Endothelial cell (in vitro differentiated cells): ENCODE data around the gene TSPAN14. TPM values are rescaled to one million over a fixed set of nuclear protein-coding genes. Genes with fewer than 3 reads are reported as not detected.

ENCODE experiments used
- DNase-seq: peaks from one replicate; pipeline ENCODE4 v3.0.0; 2021; ENCODE audit warnings: low spot score
- H3K27ac Mint-ChIP-seq: one replicate; pipeline ENCODE4 v1.8.0; 2021; ENCODE audit warnings: mixed read lengths, inconsistent platforms; ENCODE audit not compliant: unreplicated experiment
- H3K27me3 Mint-ChIP-seq: one replicate; pipeline ENCODE4 v1.8.0; 2021; ENCODE audit warnings: mild to moderate bottlenecking, moderate library complexity, mixed read lengths, inconsistent platforms; ENCODE audit not compliant: unreplicated experiment
- H3K36me3 Mint-ChIP-seq: one replicate; pipeline ENCODE4 v1.8.0; 2021; ENCODE audit warnings: mild to moderate bottlenecking, low read depth, mixed read lengths, inconsistent platforms; ENCODE audit not compliant: unreplicated experiment
- H3K4me1 Mint-ChIP-seq: one replicate; pipeline ENCODE4 v1.8.0; 2021; ENCODE audit warnings: mild to moderate bottlenecking, mixed read lengths, inconsistent platforms; ENCODE audit not compliant: unreplicated experiment
- H3K4me3 Mint-ChIP-seq: one replicate; pipeline ENCODE4 v1.8.0; 2021; ENCODE audit warnings: mild to moderate bottlenecking, mixed read lengths, inconsistent platforms; ENCODE audit not compliant: unreplicated experiment
- H3K9me3 Mint-ChIP-seq: one replicate; pipeline ENCODE4 v1.8.0; 2021; ENCODE audit warnings: mixed read lengths, inconsistent platforms; ENCODE audit not compliant: unreplicated experiment
- CTCF ChIP-seq: fragments of 200-600 bp; sonication (generic); IDR thresholded peaks from one replicate; pipeline ENCODE4 v1.5.0; 2021; ENCODE audit warnings: antibody characterized with exemption; ENCODE audit not compliant: unreplicated experiment
- total RNA-seq: library from RNA; stranded (reverse); fragmentation: NEBNext Ultra II Directional; extraction: Animal tissue kit (Norgen Biotek cat#: 25700); gene quantifications from one replicate; pipeline ENCODE4 v1.2.1, GENCODE V29; 2021; ENCODE audit not compliant: unreplicated experiment

TSPAN14 gene
- total RNA-seq, 1 donor from 2014 or later, result 147 TPM

- no peak for TF ChIP-seq CTCF
- DNase-seq, result peak; percentile 91
- Mint-ChIP-seq H3K27ac (peak within 1 kb of the TSS; percentile 32), H3K4me1 (peaks cover 61% of the 10 kb centered on the region), H3K36me3 (peaks cover 34% of the 10 kb centered on the region), H3K27me3 (peaks cover 14% of the 10 kb centered on the region), H3K4me3 (peak within 1 kb of the TSS; percentile 90), H3K9me3 (no peaks in the 10 kb centered on the region)
Observed at GRCh38 chr10:80408242-80409101, 45.6 kb upstream of the TSPAN14 start, which contains the start of gene PRXL2A. Gene PRXL2A, plus strand, starts transcription at chr10:80408551. Its CDS starts 11,917 bp downstream, at chr10:80420468.

GRCh38 chr10:80409121-80409520 lies 45.0 kb upstream of the TSPAN14 start:
- TF ChIP-seq CTCF, result no peak
- no peak for DNase-seq
- peak overlapping the region; percentile 89 for H3K4me3 Mint-ChIP-seq
- H3K36me3 Mint-ChIP-seq, result peaks cover 34% of the 10 kb centered on the region
- no peak overlapping the region for H3K27ac Mint-ChIP-seq
- peaks cover 14% of the 10 kb centered on the region for H3K27me3 Mint-ChIP-seq
- H3K4me1 Mint-ChIP-seq, result peaks cover 67% of the 10 kb centered on the region
- no peaks in the 10 kb centered on the region for H3K9me3 Mint-ChIP-seq

- DNase-seq, result no peak
- Mint-ChIP-seq H3K27me3 (peaks cover 14% of the 10 kb centered on the region), H3K9me3 (no peaks in the 10 kb centered on the region), H3K4me1 (peaks cover 77% of the 10 kb centered on the region), H3K36me3 (peaks cover 34% of the 10 kb centered on the region), H3K27ac (no peak overlapping the region), H3K4me3 (peak overlapping the region; percentile 89)
- no peak for TF ChIP-seq CTCF
Observed at GRCh38 chr10:80410122-80410521, 44.0 kb upstream of the TSPAN14 start.

- no peak for TF ChIP-seq CTCF
- Mint-ChIP-seq H3K4me3 (peak overlapping the region; percentile 58), H3K27me3 (peaks cover 18% of the 10 kb centered on the region), H3K36me3 (peaks cover 34% of the 10 kb centered on the region), H3K27ac (peak overlapping the region; percentile 36), H3K4me1 (peaks cover 80% of the 10 kb centered on the region), H3K9me3 (no peaks in the 10 kb centered on the region)
- no peak for DNase-seq
Observed at GRCh38 chr10:80410578-80411145, 43.4 kb upstream of the TSPAN14 start.

- peaks cover 80% of the 10 kb centered on the region for H3K4me1 Mint-ChIP-seq
- TF ChIP-seq CTCF, result no peak
- H3K9me3 Mint-ChIP-seq, result no peaks in the 10 kb centered on the region
- peaks cover 19% of the 10 kb centered on the region for H3K27me3 Mint-ChIP-seq
- no peak overlapping the region for H3K27ac Mint-ChIP-seq
- H3K4me3 Mint-ChIP-seq, result no peak overlapping the region
- peaks cover 34% of the 10 kb centered on the region for H3K36me3 Mint-ChIP-seq
- no peak for DNase-seq
Observed at GRCh38 chr10:80411267-80411668, 42.8 kb upstream of the TSPAN14 start.
